HG03064 (cell line): ENCODE results near the gene EMC9.
A peak's percentile ranks its signal among the peaks of the same experiment; 100 is the strongest.

Source experiments
- ATAC-seq: cut with Tn5 transposase; IDR thresholded peaks from one replicate; pipeline ENCODE4 v1.9.1; 2021; ENCODE audit warnings: low read depth; ENCODE audit not compliant: unreplicated experiment

EMC9 gene

DNA sequence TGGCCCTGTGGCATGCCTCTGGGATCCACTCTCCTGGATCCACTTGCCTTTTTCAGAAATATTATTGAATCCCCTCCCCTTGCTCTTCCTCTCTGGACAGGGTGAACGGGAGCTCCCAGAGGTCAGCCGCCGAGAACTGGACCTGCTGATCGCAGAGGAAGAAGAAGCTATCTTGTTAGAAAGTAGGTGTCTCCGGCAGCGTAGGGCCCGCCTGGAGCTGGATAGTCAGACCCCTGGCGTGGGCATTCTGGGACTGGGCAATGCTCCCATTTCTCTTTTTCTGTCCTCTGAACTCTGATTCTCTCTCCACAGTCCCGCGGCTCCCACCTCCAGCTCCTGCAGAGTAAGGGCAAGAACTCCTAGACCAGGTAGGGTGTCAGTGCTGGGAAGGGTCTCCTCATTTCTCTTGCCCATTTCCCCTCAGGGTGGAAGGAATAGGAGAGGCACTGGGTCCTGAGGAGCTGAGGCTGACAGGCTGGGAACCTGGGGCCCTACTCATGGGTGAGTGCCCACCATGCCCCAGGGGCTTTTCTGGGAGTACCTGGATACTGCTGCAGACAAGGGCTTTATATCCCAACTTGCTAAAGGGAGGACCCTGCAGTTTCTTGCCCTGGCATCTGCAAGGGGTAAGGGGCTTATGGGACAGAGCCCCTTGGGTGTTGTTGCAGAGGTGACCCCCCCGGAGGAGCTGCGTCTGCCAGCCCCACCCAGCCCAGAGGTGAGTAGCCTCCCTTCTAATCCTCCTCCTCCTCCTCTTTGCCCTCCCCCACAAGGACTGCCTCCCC lies 35.8 kb upstream of the EMC9 start:
- no peak for ATAC-seq

DNA sequence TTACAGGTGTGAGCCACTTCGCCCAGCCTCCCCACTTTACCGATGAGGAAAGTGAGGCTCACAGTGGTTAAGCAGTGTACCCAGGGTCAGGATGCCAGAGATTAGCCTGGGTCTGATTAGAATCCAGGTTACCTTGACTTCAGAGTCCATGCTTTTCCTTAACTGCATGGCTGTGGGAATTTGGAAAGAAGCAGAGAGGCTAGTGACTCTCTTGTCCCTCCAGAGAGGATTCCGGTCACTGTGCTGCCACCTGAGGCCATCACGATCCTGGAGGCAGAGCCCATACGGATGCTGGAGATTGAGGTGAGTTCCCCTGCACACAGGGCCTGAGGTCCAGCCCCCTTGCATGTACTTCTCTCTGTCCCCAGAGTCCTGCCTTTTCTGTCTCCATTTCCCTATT lies 35.2 kb upstream of the EMC9 start:
- ATAC-seq: no peak

DNA sequence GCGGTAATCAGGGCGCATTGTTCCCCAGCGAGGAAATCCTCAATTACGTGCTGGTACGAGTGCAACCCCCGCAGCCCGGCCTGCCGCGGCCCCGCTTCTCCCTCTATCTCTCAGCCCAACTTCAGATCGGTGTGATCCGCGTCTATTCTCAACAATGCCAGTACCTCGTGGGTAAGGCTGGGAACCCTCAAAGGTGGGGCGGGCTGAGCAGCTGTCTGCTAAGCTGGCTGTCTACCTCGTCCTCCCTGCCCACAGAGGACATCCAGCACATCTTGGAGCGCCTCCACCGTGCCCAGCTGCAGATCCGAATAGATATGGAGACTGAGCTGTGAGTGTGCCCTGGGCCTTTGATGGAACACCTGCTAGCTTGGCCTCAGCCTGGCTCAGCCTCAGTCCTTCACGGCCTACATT lies 31.5 kb upstream of the EMC9 start:
- ATAC-seq: no peak

DNA sequence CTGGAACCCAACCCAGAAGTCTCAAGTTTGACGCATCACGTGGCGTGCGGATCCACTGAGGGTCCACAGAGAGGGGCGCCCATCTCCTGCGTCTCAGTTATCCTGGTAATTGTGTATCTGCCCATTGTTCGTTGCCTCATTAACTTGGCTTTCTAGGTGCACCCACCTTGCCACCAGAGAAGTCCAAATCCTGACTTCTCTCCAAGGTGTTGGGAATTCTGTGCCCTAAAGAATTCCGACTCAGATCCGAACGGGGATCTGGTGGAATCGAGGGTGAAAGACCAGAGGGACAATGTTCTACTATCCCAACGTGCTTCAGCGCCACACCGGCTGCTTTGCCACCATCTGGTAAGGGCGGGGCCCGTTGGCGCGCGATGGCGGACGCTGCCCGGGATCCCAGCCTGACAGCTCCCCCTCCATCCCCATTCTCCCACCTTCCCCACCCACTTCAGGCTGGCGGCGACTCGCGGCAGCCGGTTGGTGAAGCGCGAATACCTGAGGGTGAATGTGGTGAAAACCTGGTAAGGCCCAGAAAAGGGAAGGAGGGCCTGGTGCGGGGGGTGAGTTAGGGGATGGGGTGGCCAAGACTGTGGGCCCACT lies 31.0 kb upstream of the EMC9 start:
- no peak for ATAC-seq

DNA sequence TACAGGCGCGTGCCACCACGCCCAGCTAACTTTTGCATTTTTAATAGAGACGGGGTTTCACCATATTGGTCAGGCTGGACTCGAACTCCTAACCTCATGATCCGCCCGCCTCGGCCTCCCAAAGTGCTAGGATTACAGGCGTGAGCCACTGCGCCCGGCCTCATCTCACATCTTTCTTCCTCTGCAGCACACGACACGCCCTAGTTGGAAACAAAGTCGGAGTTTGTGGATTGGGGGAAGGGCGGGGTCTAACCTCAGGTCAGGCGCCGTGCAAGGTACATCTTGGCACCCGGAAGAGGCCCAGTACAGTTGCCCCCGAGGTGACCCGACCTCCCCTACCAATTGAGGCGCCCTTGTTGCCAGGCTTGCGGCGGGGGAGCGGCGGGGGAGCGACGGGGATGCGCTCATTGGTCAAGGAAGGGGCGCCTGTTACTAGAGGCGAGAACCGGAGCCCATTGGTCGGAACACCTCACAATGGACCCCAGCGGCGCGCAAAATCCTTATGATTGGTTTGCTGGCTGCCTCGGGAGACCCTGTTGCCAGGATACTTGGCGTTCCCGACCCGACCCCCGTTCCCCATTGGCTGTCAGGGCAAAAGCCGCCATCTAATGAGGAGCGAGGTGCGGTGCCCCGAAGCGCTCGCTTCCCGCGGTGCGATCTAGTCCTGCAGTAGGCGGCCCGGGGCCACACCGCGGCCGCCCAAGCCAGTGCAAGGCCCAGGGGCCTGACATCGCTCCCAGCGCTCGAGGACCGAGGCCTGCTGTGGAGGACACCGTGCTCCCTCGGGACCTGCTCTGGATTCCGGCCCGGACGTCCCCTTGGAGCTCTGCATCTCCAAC lies 30.2 kb upstream of the EMC9 start, which contains the start of gene REC8:
Gene REC8, plus strand, starts transcription at position 659 of the 839 bp plus-strand sequence. CDS start 473 bp downstream, outside the sequence.
- ATAC-seq: peak; percentile 86

DNA sequence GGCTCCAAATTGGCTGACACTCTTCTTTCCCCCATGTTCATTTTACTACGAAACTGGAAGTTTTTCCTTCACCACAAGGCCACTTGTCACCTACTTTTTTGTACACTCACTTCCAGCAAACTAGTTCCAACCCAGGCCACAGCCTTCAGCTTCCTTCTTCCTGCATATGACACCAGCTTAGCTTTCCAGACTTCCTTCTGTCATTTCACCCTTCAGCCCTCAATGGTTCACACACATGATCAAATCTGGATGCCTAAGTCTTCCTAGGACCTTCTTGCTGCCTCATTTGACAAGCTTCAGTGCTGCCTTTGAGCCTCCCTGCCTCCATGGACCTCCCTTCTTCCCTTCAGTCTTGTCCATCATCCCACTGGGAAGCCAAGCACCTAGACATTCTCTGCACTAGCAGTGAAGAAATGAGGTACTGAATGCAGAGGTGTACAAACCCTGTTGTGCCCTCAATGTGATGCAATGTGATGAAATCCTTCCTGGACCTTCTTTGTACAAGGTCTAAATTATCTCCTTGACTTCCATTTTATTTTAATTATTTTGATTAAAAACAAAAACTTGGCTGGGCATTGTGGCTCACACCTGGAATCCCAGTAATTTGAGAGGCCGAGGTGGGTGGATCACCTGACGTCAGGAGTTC lies 26.2 kb upstream of the EMC9 start:
- no peak for ATAC-seq

DNA sequence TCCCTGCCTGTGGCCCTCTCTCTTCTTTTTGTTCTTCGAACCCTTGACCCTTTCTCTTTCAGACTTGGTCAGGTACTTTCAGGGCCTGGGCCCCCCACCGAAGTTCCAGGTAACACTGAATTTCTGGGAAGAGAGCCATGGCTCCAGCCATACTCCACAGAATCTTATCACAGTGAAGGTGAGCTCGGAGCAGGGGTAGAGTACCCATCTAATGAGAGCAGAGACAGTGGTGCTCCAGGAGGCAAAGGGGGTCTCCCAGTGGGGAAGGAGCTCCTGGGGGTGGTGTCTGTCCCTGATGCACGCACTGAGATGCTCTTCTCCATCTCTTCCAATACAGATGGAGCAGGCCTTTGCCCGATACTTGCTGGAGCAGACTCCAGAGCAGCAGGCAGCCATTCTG lies 24.4 kb upstream of the EMC9 start:
- ATAC-seq: no peak

DNA sequence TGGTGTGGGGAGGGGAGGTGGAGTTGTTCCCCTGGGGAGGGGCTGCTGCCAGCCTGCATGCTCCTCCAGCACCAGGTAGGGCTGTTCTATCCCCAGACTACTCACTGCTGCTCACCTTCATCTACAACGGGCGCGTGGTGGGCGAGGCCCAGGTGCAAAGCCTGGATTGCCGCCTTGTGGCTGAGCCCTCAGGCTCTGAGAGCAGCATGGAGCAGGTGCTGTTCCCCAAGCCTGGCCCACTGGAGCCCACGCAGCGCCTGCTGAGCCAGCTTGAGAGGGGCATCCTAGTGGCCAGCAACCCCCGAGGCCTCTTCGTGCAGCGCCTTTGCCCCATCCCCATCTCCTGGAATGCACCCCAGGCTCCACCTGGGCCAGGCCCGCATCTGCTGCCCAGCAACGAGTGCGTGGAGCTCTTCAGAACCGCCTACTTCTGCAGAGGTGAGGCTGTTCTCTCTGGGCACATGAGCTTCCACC lies 23.2 kb upstream of the EMC9 start:
- ATAC-seq: no peak

DNA sequence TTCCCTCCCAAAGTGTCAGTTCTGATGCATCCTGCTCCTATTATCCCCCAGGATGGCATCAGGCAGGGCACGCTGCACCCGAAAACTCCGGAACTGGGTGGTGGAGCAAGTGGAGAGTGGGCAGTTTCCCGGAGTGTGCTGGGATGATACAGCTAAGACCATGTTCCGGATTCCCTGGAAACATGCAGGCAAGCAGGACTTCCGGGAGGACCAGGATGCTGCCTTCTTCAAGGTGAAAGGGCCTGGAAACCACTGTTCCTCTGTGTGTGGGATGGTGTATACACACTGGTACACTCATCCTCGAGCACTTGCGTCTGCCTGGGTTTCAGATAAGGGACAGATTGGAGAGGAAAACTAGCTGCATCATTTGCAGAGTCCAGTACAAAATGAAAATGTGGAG lies 20.7 kb upstream of the EMC9 start:
- no peak for ATAC-seq

DNA sequence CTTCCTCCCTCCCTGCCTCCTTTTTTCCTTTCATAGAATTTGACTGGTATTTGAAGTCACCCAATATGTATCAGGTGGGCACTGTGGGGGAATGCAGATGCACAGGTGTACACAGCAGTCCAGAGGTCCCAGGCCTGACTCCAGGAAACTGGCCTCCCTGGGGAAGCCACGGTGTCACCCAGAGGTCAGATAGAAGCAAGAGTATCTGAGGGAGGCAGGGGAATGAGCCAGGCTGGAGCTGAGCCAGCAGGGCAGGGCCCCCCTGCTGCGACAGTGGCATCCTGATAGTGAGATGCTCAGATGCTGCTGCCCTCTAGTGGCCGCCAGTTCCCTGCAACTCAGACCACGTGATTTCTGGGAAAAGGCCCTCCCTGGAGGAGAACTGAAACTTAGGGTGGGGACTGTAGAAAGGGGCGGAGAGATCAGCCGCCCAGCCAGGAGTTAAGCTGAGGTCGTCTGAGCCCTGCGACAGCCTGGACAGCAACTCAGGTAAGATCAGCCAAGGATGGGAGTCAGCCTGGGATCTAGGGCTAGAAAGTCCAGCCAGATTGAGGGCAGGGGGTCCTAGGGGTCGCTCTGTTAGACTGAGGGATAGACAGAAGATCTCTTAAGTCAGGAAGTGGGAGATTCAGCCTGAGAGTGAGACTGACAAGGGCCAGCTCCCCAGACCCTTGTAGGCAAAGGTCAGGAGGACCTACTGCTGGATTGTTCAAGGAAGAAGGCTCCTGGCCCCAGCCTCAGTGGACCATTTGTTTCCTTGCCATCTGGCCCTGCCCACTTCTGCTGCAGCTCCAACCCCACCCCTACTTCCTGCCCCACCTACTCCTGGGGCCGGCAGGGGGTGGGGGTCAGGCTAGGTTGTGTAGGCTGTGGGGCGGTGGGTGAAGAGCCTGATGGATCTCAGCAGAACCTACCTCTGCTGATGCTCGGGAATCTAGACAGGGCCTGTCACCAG lies 19.7 kb upstream of the EMC9 start, which contains the start of gene IRF9:
Gene IRF9, plus strand, starts transcription at position 416 of the 955 bp plus-strand sequence. CDS start 880 bp downstream, outside the sequence.
- peak; percentile 68 for ATAC-seq

DNA sequence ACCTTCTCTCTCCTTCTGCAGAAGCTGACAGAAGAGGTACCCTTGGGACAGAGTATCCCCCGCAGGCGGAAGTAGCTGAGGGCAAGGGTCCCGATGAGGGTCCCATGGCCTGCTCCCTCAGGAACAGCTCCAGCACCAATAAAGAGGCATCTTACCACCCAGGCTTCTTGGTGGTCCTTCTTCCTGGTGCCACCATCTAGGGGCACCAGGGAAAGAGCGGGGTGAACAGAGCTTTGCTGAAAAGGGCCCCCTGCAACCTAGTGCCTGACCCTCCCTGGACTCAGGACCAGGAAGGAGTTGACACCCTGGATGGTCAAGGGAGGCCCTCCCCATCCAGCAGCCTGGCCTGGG lies 19.1 kb upstream of the EMC9 start:
- no peak for ATAC-seq

DNA sequence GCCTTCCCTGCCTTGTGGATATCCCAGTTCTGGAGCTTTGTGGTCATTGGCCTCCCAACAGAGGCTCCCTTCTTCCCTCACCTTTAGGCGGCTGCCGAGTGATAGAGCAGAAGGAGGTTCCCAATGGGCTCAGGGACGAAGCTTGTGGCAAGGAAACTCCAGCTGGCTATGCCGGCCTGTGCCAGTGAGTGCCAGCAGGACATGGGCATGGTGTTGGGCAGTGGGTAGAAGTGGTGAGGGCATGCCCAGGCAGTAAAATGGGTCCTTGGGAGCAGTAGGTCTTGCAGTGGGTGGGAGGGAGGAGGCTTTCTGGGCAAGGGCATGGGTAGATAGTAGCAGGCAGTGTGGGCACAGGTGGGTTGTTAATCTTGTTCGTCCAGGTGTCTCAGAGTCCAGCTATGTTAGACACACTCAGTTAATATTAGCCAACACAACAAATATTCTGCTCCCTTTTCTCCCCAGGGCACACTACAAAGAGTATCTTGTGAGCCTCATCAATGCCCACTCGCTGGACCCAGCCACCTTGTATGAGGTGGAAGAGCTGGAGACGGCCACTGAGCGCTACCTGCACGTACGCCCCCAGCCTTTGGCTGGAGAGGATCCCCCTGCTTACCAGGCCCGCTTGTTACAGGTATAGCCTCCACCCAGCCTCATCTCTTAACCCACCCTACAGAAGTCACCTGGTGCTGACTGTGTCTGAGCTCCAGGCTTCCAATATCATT lies 18.5 kb upstream of the EMC9 start:
- ATAC-seq: no peak

DNA sequence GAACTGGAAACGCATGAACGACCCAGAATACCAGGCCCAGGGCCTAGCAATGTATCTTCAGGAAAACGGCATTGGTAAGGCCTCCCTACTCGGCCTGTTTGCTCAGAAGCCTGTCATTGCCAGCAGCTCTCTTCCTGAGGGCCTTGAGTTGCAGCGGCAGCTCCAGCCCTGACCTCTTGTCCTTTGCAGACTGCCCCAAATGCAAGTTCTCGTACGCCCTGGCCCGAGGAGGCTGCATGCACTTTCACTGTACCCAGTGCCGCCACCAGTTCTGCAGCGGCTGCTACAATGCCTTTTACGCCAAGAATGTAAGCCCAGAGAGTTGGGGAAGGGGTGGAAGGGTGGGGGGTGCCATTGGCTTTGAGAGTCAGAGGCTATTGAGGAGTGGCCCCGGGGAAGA lies 15.9 kb upstream of the EMC9 start:
- no peak for ATAC-seq

DNA sequence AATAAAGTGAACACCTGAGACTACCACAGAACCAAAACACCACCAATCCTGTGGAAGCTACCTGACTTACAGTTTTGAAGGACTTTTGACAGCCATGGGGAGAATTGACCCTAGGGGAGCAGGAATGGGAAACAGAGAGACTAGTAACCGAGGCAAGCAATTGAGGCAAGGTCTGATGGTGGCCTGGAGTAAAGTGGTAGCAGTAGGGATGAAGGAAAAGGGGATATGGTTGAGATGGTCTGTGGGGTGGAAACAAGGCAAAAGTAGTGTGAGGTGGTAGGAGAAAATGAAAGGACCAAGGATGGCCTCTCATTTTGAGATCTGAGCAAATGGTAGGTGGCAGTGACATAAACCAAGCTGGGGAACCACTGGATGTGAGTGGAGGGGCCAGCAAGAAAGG lies 15.4 kb upstream of the EMC9 start:
- ATAC-seq: no peak

DNA sequence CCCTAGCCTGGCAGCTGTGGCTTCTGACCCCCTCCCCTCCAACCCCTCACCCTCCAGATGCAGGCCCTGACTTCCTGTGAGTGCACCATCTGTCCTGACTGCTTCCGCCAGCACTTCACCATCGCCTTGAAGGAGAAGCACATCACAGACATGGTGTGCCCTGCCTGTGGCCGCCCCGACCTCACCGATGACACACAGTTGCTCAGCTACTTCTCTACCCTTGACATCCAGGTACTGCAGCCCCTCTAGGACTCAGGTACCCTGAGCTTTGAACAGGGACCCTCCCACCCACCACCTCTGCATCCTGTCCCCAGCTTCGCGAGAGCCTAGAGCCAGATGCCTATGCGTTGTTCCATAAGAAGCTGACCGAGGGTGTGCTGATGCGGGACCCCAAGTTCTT lies 13.7 kb upstream of the EMC9 start:
- no peak for ATAC-seq

DNA sequence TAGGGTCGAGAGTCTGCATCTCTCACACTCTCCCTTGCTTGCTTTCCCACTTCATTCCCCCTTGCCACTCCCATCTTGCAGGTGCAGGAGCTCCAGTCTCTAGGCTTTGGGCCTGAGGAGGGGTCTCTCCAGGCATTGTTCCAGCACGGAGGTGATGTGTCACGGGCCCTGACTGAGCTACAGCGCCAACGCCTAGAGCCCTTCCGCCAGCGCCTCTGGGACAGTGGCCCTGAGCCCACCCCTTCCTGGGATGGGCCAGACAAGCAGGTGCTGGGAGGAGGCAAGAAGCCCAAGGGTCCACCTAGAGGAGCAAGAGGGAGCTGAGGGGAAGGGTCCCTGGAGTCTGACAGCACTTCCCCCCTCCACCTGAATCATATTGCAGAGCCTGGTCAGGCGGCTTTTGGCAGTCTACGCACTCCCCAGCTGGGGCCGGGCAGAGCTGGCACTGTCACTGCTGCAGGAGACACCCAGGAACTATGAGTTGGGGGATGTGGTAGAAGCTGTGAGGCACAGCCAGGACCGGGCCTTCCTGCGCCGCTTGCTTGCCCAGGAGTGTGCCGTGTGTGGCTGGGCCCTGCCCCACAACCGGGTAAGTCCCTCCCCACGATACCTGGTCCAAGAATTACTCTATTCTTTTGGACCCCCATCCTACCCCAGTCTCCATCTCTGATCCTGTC lies 10.2 kb upstream of the EMC9 start:
- ATAC-seq: no peak

DNA sequence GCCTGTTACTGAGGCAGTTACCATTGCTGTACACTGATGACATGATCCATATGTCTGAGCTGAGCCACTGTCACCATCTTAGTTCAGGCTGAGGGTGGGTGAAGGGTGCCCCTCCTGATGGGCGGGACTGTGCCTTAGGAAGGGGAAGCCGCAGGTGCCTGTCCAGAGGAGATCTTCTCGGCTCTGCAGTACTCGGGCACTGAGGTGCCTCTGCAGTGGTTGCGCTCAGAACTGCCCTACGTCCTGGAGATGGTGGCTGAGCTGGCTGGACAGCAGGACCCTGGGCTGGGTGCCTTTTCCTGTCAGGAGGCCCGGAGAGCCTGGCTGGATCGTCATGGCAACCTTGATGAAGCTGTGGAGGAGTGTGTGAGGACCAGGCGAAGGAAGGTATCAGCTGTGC lies 9.6 kb upstream of the EMC9 start:
- ATAC-seq: no peak

DNA sequence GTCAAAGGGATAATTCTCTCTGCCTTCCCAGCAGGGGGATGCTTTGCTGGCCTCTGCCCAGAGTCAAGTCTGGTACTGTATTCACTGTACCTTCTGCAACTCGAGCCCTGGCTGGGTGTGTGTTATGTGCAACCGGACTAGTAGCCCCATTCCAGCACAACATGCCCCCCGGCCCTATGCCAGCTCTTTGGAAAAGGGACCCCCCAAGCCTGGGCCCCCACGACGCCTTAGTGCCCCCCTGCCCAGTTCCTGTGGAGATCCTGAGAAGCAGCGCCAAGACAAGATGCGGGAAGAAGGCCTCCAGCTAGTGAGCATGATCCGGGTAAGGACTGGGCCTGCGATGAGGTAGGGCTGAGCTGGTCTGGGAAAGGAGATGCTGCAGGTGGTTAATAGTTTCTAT lies 9.2 kb upstream of the EMC9 start:
- no peak for ATAC-seq
